ENCODE results near the gene POLR3E.

Gene POLR3E

GRCh38 chr16:22260490-22260889 is 36.7 kb upstream of the POLR3E start:
- no peak for TF ChIP-seq CTCF (conservative IDR thresholded peaks at IDR 0.05; ENCODE audit: control insufficient read depth, insufficient read depth, low read depth, low read length)
- DNase-seq (ENCODE audit: low read depth): no peak
- H3K4me3 ChIP-seq (ENCODE audit: control insufficient read depth, low read depth, low read length): no peak overlapping the region

- DNase-seq (ENCODE audit: low read depth): peak; percentile 54
- H3K4me3 ChIP-seq (ENCODE audit: control insufficient read depth, low read depth, low read length): no peak overlapping the region
- TF ChIP-seq CTCF (conservative IDR thresholded peaks at IDR 0.05; ENCODE audit: control insufficient read depth, insufficient read depth, low read depth, low read length): no peak
Observed at GRCh38 chr16:22262460-22262859, 34.7 kb upstream of the POLR3E start.

GRCh38 chr16:22264786-22265185 is 32.4 kb upstream of the POLR3E start:
- H3K4me3 ChIP-seq (ENCODE audit: control insufficient read depth, low read depth, low read length): no peak overlapping the region
- no peak for DNase-seq (ENCODE audit: low read depth)
- TF ChIP-seq CTCF (conservative IDR thresholded peaks at IDR 0.05; ENCODE audit: control insufficient read depth, insufficient read depth, low read depth, low read length): no peak

GRCh38 chr16:22265351-22265750 is 31.9 kb upstream of the POLR3E start:
- no peak overlapping the region for H3K4me3 ChIP-seq (ENCODE audit: control insufficient read depth, low read depth, low read length)
- TF ChIP-seq CTCF (conservative IDR thresholded peaks at IDR 0.05; ENCODE audit: control insufficient read depth, insufficient read depth, low read depth, low read length): no peak
- no peak for DNase-seq (ENCODE audit: low read depth)

- TF ChIP-seq CTCF (conservative IDR thresholded peaks at IDR 0.05; ENCODE audit: control insufficient read depth, insufficient read depth, low read depth, low read length): no peak
- H3K4me3 ChIP-seq (ENCODE audit: control insufficient read depth, low read depth, low read length): no peak overlapping the region
Observed at GRCh38 chr16:22266546-22266945, 30.7 kb upstream of the POLR3E start.

GRCh38 chr16:22267764-22268163 is 29.4 kb upstream of the POLR3E start:
- no peak for TF ChIP-seq CTCF (conservative IDR thresholded peaks at IDR 0.05; ENCODE audit: control insufficient read depth, insufficient read depth, low read depth, low read length)
- no peak overlapping the region for H3K4me3 ChIP-seq (ENCODE audit: control insufficient read depth, low read depth, low read length)
- no peak for DNase-seq (ENCODE audit: low read depth)

More at GRCh38 chr16:22266546-22266945, 30.7 kb upstream of the POLR3E start:
- no peak for DNase-seq (ENCODE audit: low read depth)

GRCh38 chr16:22270525-22270924 is 26.7 kb upstream of the POLR3E start:
- DNase-seq (ENCODE audit: low read depth): no peak
- no peak overlapping the region for H3K4me3 ChIP-seq (ENCODE audit: control insufficient read depth, low read depth, low read length)
- no peak for TF ChIP-seq CTCF (conservative IDR thresholded peaks at IDR 0.05; ENCODE audit: control insufficient read depth, insufficient read depth, low read depth, low read length)
